ENCODE results near the gene RAPGEF6. TPM values are rescaled to one million over a fixed set of nuclear protein-coding genes. Genes with fewer than 3 reads are reported as not detected.
"Not testable (repeated sequence)": the region's sequence is repeated elsewhere in the genome, so short reads cannot be mapped to it uniquely, and the experiment has no call there.

The RAPGEF6 gene
- total RNA-seq, 1 experiment from 2014 or later: 1.8 TPM

GRCh38 chr5:131530706-131531331 lies 104.2 kb downstream of the RAPGEF6 start:
- in situ Hi-C loops (cut with HindIII; ENCODE audit: low pct_unique_long_range_greater_than_20kb, low sequenced_read_pairs): no loop called here
- no peak for DNase-seq (ENCODE audit: low read depth)

DNA sequence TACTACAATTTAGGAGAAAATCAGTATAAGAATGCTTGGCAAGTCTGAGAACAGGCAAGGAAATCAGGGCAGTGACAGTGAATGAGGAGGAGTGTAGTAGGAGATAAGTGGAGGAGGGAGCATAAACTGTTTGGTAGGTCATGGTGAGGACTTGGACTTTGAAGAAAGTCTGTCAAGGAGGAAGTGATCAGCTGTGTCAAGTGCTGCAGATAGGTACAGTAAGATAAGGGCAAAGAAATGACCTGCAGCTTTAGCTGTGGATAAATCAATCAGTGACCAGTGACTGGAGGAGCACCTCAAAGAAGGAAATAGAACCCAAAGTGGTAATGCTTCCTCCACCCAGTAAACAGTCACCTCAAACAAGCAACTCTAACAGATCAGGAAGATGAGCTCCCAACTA lies 106.3 kb downstream of the RAPGEF6 start:
- in situ Hi-C loops (cut with HindIII; ENCODE audit: low pct_unique_long_range_greater_than_20kb, low sequenced_read_pairs): no loop called here
- DNase-seq (ENCODE audit: low read depth): no peak

- no peak for DNase-seq (ENCODE audit: low read depth)
- in situ Hi-C loops (cut with HindIII; ENCODE audit: low pct_unique_long_range_greater_than_20kb, low sequenced_read_pairs): no loop called here
These were observed 109.2 kb downstream of the RAPGEF6 start for GRCh38 chr5:131525805-131526204.

- in situ Hi-C loops (cut with HindIII; ENCODE audit: low pct_unique_long_range_greater_than_20kb, low sequenced_read_pairs): no loop called here
- no peak for DNase-seq (ENCODE audit: low read depth)
These were observed 110.6 kb downstream of the RAPGEF6 start for GRCh38 chr5:131524431-131524830.

GRCh38 chr5:131523500-131524185 lies 111.4 kb downstream of the RAPGEF6 start:
- no peak for DNase-seq (ENCODE audit: low read depth)
- in situ Hi-C loops (cut with HindIII; ENCODE audit: low pct_unique_long_range_greater_than_20kb, low sequenced_read_pairs): no loop called here

GRCh38 chr5:131521252-131521651 lies 113.8 kb downstream of the RAPGEF6 start:
- DNase-seq (ENCODE audit: low read depth): no peak
- in situ Hi-C loops (cut with HindIII; ENCODE audit: low pct_unique_long_range_greater_than_20kb, low sequenced_read_pairs): no loop called here

GRCh38 chr5:131515348-131515747 lies 119.7 kb downstream of the RAPGEF6 start:
- in situ Hi-C loops (cut with HindIII; ENCODE audit: low pct_unique_long_range_greater_than_20kb, low sequenced_read_pairs): no loop called here
- DNase-seq (ENCODE audit: low read depth): no peak

GRCh38 chr5:131514316-131515283 lies 120.4 kb downstream of the RAPGEF6 start:
- in situ Hi-C loops (cut with HindIII; ENCODE audit: low pct_unique_long_range_greater_than_20kb, low sequenced_read_pairs): no loop called here
- DNase-seq (ENCODE audit: low read depth): no peak

- no peak for DNase-seq (ENCODE audit: low read depth)
- in situ Hi-C loops (cut with HindIII; ENCODE audit: low pct_unique_long_range_greater_than_20kb, low sequenced_read_pairs): no loop called here
These were observed 121.2 kb downstream of the RAPGEF6 start for GRCh38 chr5:131513780-131514179.

DNA sequence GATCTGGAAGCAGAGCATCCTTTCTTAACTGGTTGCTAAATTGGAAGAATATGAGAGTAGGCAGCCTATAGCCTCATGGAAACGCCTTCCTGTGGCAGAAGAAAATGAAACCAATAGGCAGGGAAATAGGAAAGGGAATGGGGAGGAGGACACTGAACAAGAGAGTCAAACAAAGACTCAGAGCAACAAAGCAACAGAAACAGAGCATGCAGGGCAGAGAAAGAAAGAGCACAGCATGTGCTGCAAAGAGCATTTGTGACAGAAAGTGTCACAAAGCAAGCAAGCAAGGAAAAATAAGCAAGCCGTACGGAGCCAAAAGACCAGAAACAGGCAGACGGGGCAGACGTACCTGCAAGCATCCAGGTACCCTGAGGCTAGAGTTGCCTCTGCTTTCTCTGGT lies 123.1 kb downstream of the RAPGEF6 start:
- in situ Hi-C loops (cut with HindIII; ENCODE audit: low pct_unique_long_range_greater_than_20kb, low sequenced_read_pairs): no loop called here
- no peak for DNase-seq (ENCODE audit: low read depth)

DNA sequence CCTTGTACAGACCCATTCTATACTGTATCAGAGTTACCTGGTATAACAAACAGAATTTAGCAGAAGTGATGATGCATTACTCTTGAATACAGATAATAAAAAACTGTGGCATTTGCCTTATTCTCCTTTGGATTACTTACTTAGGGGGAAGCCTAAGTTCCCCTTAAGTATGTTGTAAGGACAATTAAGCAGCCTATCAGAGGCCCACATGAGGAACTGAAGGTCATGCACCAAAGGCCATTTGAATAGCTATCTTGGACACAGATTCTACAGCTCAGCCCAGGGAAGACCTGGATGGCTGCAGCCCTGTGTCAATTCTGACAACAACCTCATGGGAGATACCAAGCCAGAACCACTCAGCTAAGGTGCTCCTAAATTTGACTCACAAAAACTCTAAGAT lies 125.2 kb downstream of the RAPGEF6 start:
- in situ Hi-C loops (cut with HindIII; ENCODE audit: low pct_unique_long_range_greater_than_20kb, low sequenced_read_pairs): no loop called here
- no peak for DNase-seq (ENCODE audit: low read depth)

DNA sequence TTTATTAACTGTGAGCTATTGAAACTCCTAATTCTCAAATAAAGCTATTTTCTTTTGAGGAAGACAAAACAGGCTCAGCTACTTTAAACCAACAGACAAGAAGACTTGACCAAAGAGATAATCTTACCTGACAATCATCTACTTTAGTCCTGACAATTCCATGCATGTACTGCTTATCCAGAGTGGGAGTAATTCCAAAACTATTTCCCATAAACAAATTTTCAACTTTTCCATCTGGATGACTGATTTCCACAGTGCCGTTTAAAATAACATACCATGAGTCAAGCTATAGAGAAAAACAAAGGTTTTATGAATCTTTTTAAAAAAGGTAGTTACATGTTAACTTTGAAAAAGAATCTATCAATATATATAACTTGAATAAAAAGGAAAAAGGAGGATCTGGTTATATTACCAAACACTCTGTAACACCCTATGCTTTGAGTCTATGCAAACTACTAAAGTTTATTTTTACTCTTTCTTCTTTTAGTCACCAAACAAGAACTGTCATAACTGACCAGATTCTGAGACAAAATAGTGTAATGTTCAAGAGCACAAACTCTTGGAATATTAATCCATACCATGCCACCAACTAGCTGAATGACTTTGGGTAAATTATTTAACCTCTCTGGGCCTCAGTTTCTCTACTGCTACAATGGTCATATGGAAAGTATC lies 129.7 kb downstream of the RAPGEF6 start:
- no peak for DNase-seq (ENCODE audit: low read depth)
- in situ Hi-C loops (cut with HindIII; ENCODE audit: low pct_unique_long_range_greater_than_20kb, low sequenced_read_pairs): no loop called here

GRCh38 chr5:131496400-131496713 lies 138.7 kb downstream of the RAPGEF6 start:
- in situ Hi-C loops (cut with HindIII; ENCODE audit: low pct_unique_long_range_greater_than_20kb, low sequenced_read_pairs): no loop called here
- DNase-seq (ENCODE audit: low read depth): no peak

GRCh38 chr5:131495536-131496399 lies 139.3 kb downstream of the RAPGEF6 start:
- in situ Hi-C loops (cut with HindIII; ENCODE audit: low pct_unique_long_range_greater_than_20kb, low sequenced_read_pairs): no loop called here
- DNase-seq (ENCODE audit: low read depth): no peak

- in situ Hi-C loops (cut with HindIII; ENCODE audit: low pct_unique_long_range_greater_than_20kb, low sequenced_read_pairs): no loop called here
- no peak for DNase-seq (ENCODE audit: low read depth)
These were observed 143.3 kb downstream of the RAPGEF6 start for GRCh38 chr5:131491749-131492148.

DNA sequence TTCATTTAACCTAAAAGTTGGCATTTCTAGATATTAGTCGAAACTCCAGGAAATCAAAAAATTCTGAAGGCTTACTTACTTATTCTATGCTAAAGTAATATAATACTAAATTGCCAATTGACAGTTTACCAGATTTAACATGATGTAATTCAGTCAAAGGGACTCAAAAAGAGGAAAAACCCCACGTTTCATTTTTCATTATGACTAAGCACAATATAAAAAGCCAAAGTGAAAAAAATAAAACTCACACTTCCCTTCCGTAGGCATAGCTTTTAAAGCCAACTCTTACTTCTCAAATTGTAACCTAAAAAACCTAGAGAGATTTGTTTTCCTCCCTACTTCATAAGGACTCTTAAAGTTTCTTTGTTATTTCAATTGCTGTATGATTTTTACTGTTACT lies 146.6 kb downstream of the RAPGEF6 start:
- DNase-seq (ENCODE audit: low read depth): no peak
- in situ Hi-C loops (cut with HindIII; ENCODE audit: low pct_unique_long_range_greater_than_20kb, low sequenced_read_pairs): no loop called here

DNA sequence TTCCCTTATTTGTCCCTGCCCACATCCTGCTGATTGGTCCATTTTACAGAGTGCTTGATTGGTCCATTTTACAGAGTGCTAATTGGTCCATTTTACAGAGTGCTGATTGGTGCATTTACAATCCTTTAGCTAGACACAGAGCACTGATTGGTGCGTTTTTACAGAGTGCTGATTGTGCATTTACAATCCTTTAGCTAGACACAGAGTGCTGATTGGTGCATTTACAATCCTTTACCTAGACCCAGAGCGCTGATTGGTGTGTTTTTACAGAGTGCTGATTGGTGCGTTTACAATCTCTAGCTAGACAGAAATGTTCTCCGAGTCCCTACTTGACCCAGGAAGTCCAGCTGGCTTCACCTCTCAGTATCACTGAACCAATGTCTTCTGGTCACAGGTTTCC lies 147.7 kb downstream of the RAPGEF6 start:
- in situ Hi-C loops (cut with HindIII; ENCODE audit: low pct_unique_long_range_greater_than_20kb, low sequenced_read_pairs): not testable (repeated sequence)

GRCh38 chr5:131482617-131483016 lies 152.4 kb downstream of the RAPGEF6 start:
- in situ Hi-C loops (cut with HindIII; ENCODE audit: low pct_unique_long_range_greater_than_20kb, low sequenced_read_pairs): no loop called here
- no peak for DNase-seq (ENCODE audit: low read depth)

More for the DNA sequence above, 147.7 kb downstream of the RAPGEF6 start:
- not testable (repeated sequence) for DNase-seq (ENCODE audit: low read depth)

All from Caki2 (cell line).